ENCODE data around the gene CDC37L1. TPM values are rescaled to one million over a fixed set of nuclear protein-coding genes. Genes with fewer than 3 reads are reported as not detected.

The CDC37L1 gene
- total and polyA plus RNA-seq, 9 of the 15 experiments (the other 6 are each of a cell fraction or from before 2014, with no cell fraction given), result 1.5 to 7.9 (median 6.0) TPM

DNA sequence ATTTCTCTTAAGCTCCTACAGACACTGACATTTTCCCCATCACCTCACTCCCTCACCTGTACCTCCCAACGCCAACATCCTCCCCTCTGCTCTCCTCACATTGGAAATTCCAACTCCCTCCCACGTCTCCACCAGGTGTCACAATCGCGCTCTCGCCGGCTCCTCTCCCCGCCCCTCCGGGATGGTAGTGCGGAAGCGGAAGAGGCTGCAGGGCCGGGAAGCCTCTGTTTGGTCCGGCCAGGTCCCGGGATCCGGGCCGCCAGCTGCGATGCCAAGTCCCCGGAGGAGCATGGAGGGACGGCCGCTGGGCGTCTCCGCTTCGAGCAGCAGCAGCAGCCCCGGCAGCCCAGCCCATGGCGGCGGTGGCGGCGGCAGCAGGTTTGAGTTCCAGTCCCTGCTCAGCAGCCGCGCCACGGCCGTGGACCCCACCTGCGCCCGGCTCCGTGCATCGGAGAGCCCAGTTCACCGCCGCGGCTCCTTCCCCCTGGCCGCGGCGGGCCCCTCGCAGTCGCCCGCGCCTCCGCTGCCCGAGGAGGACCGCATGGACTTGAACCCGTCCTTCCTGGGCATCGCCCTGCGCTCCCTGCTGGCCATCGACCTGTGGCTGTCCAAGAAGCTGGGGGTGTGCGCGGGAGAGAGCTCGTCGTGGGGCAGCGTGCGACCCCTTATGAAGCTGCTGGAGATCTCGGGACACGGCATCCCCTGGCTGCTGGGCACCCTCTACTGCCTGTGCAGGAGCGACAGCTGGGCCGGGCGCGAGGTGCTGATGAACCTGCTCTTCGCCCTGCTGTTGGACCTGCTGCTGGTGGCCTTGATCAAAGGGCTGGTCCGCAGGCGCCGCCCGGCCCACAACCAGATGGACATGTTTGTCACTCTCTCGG lies 17.0 kb upstream of the CDC37L1 start, which contains the start of gene PLPP6:
Gene PLPP6, plus strand, starts transcription at position 187 of the 881 bp plus-strand sequence. Its CDS starts 82 bp downstream, at position 269.
- under 1% methylated on average over 28 of the region's 70 CpGs for WGBS (ENCODE audit: insufficient coverage, low coverage, missing lambda C conversion rate)
- CTCF ChIA-PET (ENCODE audit: low intra/inter-chr PET ratio), result no interaction called here
- no peaks in the 10 kb centered on the region for H3K9me1 ChIP-seq (ENCODE audit: control insufficient read depth, insufficient read depth, low read length)
- peak within 1 kb of the TSS; percentile 70 to 95 for H3K9ac ChIP-seq (ENCODE audit: insufficient read depth in 1 of 2, low read depth in 2 of 2, low read length in 2 of 2)
- peak within 1 kb of the TSS; percentile 90 for H3K4me2 ChIP-seq (ENCODE audit: insufficient read depth, low read length)
- peak within 1 kb of the TSS; percentile 69 for H3K27ac ChIP-seq (ENCODE audit: extremely low read depth, low read depth, low read length)
- no peaks in the 10 kb centered on the region for H3K27me3 ChIP-seq (ENCODE audit: control insufficient read depth in 2 of 2, insufficient read depth in 2 of 2, low read length in 2 of 2)
- intact Hi-C loops (cut with micrococcal nuclease), result loop anchor here (2.0 to 5.0 kb wide), 2 partner anchors 78 to 325 kb away; partner anchors contain the start of genes AK3 and JAK2
- H3K36me3 ChIP-seq (ENCODE audit: control insufficient read depth, insufficient read depth, low read length), result no peaks in the 10 kb centered on the region
- peaks cover 14% of the 10 kb centered on the region for H3K79me2 ChIP-seq (ENCODE audit: control insufficient read depth, insufficient read depth, low read length)
- H3K4me3 ChIP-seq, result peak within 1 kb of the TSS; percentile 86
- POLR2A ChIA-PET, result interaction anchor here (0.6 to 1.6 kb wide), 3 partner anchors 15 to 1057 kb away, joined by 3 read pairs; no protein-coding TSS in a partner anchor
- no peaks in the 10 kb centered on the region for H4K20me1 ChIP-seq (replicated peaks; ENCODE audit: control insufficient read depth, insufficient read depth, low read length)
- DNase-seq (ENCODE audit: extremely low read depth in 1 of 4, low spot score in 3 of 4) (peak; percentile 75 to 86 (median 80)), ATAC-seq (peak; percentile 98), FAIRE-seq (peak; percentile 69)
- BruUV-seq (replicated peaks), result no TSS peak
- H3K9me3 ChIP-seq (replicated peaks; ENCODE audit: control insufficient read depth, insufficient read depth, low read depth, low read length), result no peaks in the 10 kb centered on the region
- H3K4me1 ChIP-seq (replicated peaks in 1 of 2; ENCODE audit: control insufficient read depth in 2 of 2, insufficient read depth in 2 of 2, low read length in 2 of 2), result peaks cover 10 to 19% of the 10 kb centered on the region in 2 experiments; a peak in 4 of 5 replicates
- peak within 1 kb of the TSS; percentile 91 for H2AFZ ChIP-seq (ENCODE audit: low read depth, low read length)
- in situ Hi-C loops (cut with MboI), result no loop called here
- TF ChIP-seq, protein P1, sequence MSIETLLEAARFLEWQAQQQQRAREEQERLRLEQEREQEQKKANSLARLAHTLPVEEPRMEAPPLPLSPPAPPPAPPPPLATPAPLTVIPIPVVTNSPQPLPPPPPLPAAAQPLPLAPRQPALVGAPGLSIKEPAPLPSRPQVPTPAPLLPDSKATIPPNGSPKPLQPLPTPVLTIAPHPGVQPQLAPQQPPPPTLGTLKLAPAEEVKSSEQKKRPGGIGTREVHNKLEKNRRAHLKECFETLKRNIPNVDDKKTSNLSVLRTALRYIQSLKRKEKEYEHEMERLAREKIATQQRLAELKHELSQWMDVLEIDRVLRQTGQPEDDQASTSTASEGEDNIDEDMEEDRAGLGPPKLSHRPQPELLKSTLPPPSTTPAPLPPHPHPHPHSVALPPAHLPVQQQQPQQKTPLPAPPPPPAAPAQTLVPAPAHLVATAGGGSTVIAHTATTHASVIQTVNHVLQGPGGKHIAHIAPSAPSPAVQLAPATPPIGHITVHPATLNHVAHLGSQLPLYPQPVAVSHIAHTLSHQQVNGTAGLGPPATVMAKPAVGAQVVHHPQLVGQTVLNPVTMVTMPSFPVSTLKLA (conservative IDR thresholded peaks at IDR 0.05), result peak in 1 of 2 experiments; percentile 46; a peak in 1 of 4 replicates
- no peak for TF ChIP-seq TAL1 (IDR thresholded peaks at IDR 0.05)
- peak; percentile 41 to 75 for TF ChIP-seq RAD21 (CRISPR knock-in tag; conservative IDR thresholded peaks at IDR 0.05 in 1 of 2, IDR thresholded peaks at IDR 0.05 in 1 of 2)
- no peak for TF ChIP-seq ZNF449 (CRISPR knock-in tag; IDR thresholded peaks at IDR 0.05)
- no peak for TF ChIP-seq KAT8 (IDR thresholded peaks at IDR 0.05; ENCODE audit: low read depth)
- TF ChIP-seq CTCF (IDR thresholded peaks at IDR 0.05 in 2 of 3, conservative IDR thresholded peaks at IDR 0.05 in 1 of 3; ENCODE audit: insufficient read depth in 2 of 3, low read depth in 1 of 3, low read length in 3 of 3), result peak; percentile 53 to 75 (median 73)
- TF ChIP-seq ZNF408 (CRISPR knock-in tag; IDR thresholded peaks at IDR 0.05; ENCODE audit: low read depth), result no peak
- no peak for TF ChIP-seq SIX5 (IDR thresholded peaks at IDR 0.05; ENCODE audit: borderline replicate concordance in 1 of 2, insufficient read depth in 1 of 2, low read depth in 1 of 2, low read length in 2 of 2)
- TF ChIP-seq E2F8 (IDR thresholded peaks at IDR 0.05; ENCODE audit: low read depth, partially characterized antibody), result peak; percentile 86
- TF ChIP-seq ZNF253 (CRISPR knock-in tag; conservative IDR thresholded peaks at IDR 0.05), result no peak
